ENCODE results near the gene GRSF1.

DNA sequence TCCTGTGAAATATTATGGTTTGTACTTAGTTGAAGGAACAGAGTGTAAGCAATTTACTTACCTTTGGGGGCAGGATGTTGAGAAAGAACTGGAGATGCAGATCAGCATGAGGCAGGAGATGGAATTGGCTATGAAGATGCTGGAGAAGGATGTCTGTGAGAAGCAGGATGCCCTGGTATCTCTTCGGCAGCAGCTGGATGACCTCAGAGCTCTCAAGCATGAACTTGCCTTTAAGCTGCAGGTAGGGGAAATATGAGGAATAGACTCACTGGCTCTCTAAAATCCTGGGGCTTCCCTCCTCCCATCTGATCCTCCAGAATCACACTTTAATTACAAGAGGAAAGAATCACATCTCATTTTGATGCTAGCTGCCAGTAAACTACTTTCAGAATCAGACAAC lies 51.0 kb downstream of the GRSF1 start:
- TF ChIP-seq, protein P1, sequence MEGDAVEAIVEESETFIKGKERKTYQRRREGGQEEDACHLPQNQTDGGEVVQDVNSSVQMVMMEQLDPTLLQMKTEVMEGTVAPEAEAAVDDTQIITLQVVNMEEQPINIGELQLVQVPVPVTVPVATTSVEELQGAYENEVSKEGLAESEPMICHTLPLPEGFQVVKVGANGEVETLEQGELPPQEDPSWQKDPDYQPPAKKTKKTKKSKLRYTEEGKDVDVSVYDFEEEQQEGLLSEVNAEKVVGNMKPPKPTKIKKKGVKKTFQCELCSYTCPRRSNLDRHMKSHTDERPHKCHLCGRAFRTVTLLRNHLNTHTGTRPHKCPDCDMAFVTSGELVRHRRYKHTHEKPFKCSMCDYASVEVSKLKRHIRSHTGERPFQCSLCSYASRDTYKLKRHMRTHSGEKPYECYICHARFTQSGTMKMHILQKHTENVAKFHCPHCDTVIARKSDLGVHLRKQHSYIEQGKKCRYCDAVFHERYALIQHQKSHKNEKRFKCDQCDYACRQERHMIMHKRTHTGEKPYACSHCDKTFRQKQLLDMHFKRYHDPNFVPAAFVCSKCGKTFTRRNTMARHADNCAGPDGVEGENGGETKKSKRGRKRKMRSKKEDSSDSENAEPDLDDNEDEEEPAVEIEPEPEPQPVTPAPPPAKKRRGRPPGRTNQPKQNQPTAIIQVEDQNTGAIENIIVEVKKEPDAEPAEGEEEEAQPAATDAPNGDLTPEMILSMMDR (IDR thresholded peaks at IDR 0.05 in 4 of 5, conservative IDR thresholded peaks at IDR 0.05 in 1 of 5), result no peak
- TF ChIP-seq POLR2A (IDR thresholded peaks at IDR 0.05), result no peak
